Fibroblast of lung (primary cell): ENCODE data around the gene SEMA3D. TPM values are rescaled to one million over a fixed set of nuclear protein-coding genes. Genes with fewer than 3 reads are reported as not detected.

Experiments used
- DNase-seq, 2 donors: peaks; one replicate each; pipeline versions ENCODE4 v3.0.0 to v3.0.0-alpha.2; 2010; ENCODE audit warnings: low read depth in 2 of 2
- H2AFZ ChIP-seq: 2 replicates; pipeline ENCODE4 v1.5.1; 2012; ENCODE audit warnings: low read length, control low read depth, inconsistent platforms
- H3K27ac ChIP-seq: 2 replicates; pipeline ENCODE4 v1.5.1; 2011; ENCODE audit warnings: low read length, control low read depth; ENCODE audit not compliant: insufficient read depth
- H3K27me3 ChIP-seq: 2 replicates; pipeline ENCODE4 v1.5.1; 2011; ENCODE audit warnings: mild to moderate bottlenecking, low read length; ENCODE audit not compliant: control insufficient read depth, insufficient read depth
- H3K36me3 ChIP-seq: 2 replicates; pipeline ENCODE4 v1.5.1; 2011; ENCODE audit warnings: low read length; ENCODE audit not compliant: control insufficient read depth, insufficient read depth
- H3K4me1 ChIP-seq: 2 replicates; pipeline ENCODE4 v1.5.1; 2011; ENCODE audit warnings: low read length; ENCODE audit not compliant: control insufficient read depth, insufficient read depth; ENCODE audit errors: extremely low read depth
- H3K4me2 ChIP-seq: 2 replicates; pipeline ENCODE4 v1.5.1; 2011; ENCODE audit warnings: low read length, control low read depth; ENCODE audit not compliant: insufficient read depth; ENCODE audit errors: extremely low read depth
- H3K4me3 ChIP-seq, 4 experiments: fragments of 200-600 bp in 1 of 4; sonication (generic) in 1 of 4; replicated peaks in 1 of 4; 2 replicates each; pipeline ENCODE4 v1.5.1; 2011 to 2016; ENCODE audit warnings: low read length in 4 of 4, low read depth in 3 of 4, mild to moderate bottlenecking in 3 of 4, control low read depth in 2 of 4, inconsistent platforms in 1 of 4, mixed read lengths in 1 of 4; ENCODE audit not compliant: insufficient read depth in 1 of 4; ENCODE audit errors: control extremely low read depth in 1 of 4
- H3K79me2 ChIP-seq: 2 replicates; pipeline ENCODE4 v1.5.1; 2012; ENCODE audit warnings: mild to moderate bottlenecking, low read length, inconsistent platforms; ENCODE audit not compliant: control insufficient read depth, insufficient read depth
- H3K9ac ChIP-seq: 2 replicates; pipeline ENCODE4 v1.5.1; 2011; ENCODE audit warnings: mild to moderate bottlenecking, low read length, control low read depth; ENCODE audit not compliant: insufficient read depth
- H3K9me3 ChIP-seq: 2 replicates; pipeline ENCODE4 v1.5.1; 2012; ENCODE audit warnings: low read depth, low read length; ENCODE audit not compliant: control insufficient read depth, insufficient read depth
- H4K20me1 ChIP-seq: 2 replicates; pipeline ENCODE4 v1.5.1; 2011; ENCODE audit warnings: low read length; ENCODE audit not compliant: control insufficient read depth, insufficient read depth; ENCODE audit errors: extremely low read depth
- EZH2 ChIP-seq: IDR thresholded peaks from 2 replicates; pipeline ENCODE4 v1.5.1; 2012; ENCODE audit warnings: low read length, control low read depth, mild to moderate bottlenecking; ENCODE audit errors: missing control alignments
- polyA plus RNA-seq, 2 donors: library from polyadenylated mRNA; depleted of rRNA in 1 of 2; stranded (reverse) in 1 of 2; unstranded in 1 of 2; fragments of >200 nt; gene quantifications; 2 replicates each; pipeline ENCODE4 v1.2.1, GENCODE V29; 2011 to 2012; ENCODE audit warnings: missing spikeins in 1 of 2
- total RNA-seq: library from RNA; depleted of rRNA; stranded (reverse); fragments of >200 nt; gene quantifications from 2 replicates; pipeline ENCODE4 v1.2.1, GENCODE V29; 2014
- TF ChIP-seq, protein P1 (sequence below), 2 donors: IDR thresholded peaks in 1 of 2; conservative IDR thresholded peaks in 1 of 2; 1 replicate in 1 of 2; 2 replicates in 1 of 2; pipeline ENCODE4 v1.5.1; 2011 to 2012; ENCODE audit warnings: low read length in 2 of 2, control low read depth in 1 of 2, inconsistent platforms in 1 of 2, low read depth in 1 of 2, mild to moderate bottlenecking in 1 of 2

Gene SEMA3D
- total and polyA plus RNA-seq, 2 donors (not counting 1 experiment from before 2014, with no cell fraction given), result 4.1 to 4.6 TPM

DNA sequence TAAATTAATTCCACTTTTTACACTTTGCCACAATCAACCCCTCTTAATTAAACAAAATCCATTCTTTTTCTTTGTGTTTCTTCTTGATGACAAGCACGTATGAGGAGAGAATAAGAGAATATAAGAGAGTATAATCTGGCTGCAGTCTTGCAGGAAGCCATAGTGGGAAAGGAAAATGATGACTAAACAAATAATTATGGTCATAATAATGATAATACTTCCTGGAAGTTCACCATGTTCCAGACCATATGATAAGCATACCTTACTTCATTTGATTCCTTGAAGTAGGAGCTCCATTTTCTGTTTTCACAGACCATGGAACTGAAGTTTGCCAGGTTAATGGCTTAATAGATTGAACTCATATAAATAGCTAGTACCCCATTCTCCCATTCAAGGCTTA, 237.8 kb downstream of the SEMA3D start:
- no peaks in the 10 kb centered on the region for H3K4me1 ChIP-seq
- H3K9me3 ChIP-seq, result no peaks in the 10 kb centered on the region
- no peaks in the 10 kb centered on the region for H3K79me2 ChIP-seq
- peak; percentile 14 to 27 for DNase-seq
- TF ChIP-seq, protein P1, sequence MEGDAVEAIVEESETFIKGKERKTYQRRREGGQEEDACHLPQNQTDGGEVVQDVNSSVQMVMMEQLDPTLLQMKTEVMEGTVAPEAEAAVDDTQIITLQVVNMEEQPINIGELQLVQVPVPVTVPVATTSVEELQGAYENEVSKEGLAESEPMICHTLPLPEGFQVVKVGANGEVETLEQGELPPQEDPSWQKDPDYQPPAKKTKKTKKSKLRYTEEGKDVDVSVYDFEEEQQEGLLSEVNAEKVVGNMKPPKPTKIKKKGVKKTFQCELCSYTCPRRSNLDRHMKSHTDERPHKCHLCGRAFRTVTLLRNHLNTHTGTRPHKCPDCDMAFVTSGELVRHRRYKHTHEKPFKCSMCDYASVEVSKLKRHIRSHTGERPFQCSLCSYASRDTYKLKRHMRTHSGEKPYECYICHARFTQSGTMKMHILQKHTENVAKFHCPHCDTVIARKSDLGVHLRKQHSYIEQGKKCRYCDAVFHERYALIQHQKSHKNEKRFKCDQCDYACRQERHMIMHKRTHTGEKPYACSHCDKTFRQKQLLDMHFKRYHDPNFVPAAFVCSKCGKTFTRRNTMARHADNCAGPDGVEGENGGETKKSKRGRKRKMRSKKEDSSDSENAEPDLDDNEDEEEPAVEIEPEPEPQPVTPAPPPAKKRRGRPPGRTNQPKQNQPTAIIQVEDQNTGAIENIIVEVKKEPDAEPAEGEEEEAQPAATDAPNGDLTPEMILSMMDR (conservative IDR thresholded peaks at IDR 0.05 in 1 of 2, IDR thresholded peaks at IDR 0.05 in 1 of 2; ENCODE audit: low read depth in 1 of 2, low read length in 2 of 2), result no peak
- TF ChIP-seq EZH2, result no peak
- no peak overlapping the region for H3K27ac ChIP-seq
- peak overlapping the region; percentile 16 for H2AFZ ChIP-seq
- H3K36me3 ChIP-seq, result no peaks in the 10 kb centered on the region
- no peaks in the 10 kb centered on the region for H3K27me3 ChIP-seq
- H3K4me2 ChIP-seq, result no peak overlapping the region
- H4K20me1 ChIP-seq, result no peaks in the 10 kb centered on the region
- H3K4me3 ChIP-seq, result no peak overlapping the region
- no peak overlapping the region for H3K9ac ChIP-seq

DNA sequence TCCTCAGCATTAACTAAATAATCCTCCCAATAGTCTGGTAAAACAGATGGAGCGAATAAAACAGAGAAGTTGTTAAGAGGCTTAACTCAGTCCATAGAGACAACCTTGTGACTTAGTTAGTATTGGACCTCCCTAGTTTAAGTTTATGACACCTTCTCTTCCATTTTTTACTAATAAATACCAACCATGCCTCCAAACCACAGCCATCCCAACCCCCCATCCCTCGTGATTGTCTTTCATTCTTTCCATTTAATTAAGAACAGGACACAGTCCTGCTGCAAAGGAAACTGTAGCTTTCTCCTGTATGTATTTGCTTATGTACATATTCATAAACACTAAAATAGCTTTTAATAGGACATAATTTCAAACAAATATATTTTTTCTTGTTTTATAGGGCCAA, 238.2 kb downstream of the SEMA3D start:
- Histone ChIP-seq H3K4me1 (no peaks in the 10 kb centered on the region), H3K27me3 (no peaks in the 10 kb centered on the region), H2AFZ (no peak overlapping the region), H3K36me3 (no peaks in the 10 kb centered on the region), H3K9me3 (no peaks in the 10 kb centered on the region), H3K79me2 (no peaks in the 10 kb centered on the region), H3K4me2 (no peak overlapping the region), H3K27ac (no peak overlapping the region), H3K9ac (no peak overlapping the region), H4K20me1 (no peaks in the 10 kb centered on the region), H3K4me3 (no peak overlapping the region)
- DNase-seq, result peak in 1 of 2 donors; percentile 6
- TF ChIP-seq, protein P1 (conservative IDR thresholded peaks at IDR 0.05 in 1 of 2, IDR thresholded peaks at IDR 0.05 in 1 of 2; ENCODE audit: low read depth in 1 of 2, low read length in 2 of 2), result no peak
- no peak for TF ChIP-seq EZH2

DNA sequence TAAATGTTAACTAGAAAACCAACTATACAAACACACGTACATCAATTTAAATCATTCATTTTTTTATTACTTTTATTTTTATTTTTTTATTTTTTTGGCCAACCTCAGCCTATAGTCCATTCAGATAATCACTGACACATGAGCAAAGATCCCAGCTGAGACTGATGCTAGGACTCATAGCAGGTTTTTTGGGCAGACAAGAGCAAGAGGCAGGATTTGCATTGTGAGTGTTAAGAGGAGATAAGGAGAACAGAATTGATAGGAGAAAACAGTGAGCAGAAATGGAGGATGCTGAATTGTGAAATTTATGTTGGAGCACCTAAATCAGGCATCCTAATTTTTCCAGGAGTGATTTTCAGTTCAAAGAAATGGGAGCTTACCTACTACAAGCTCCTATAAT, 240.3 kb downstream of the SEMA3D start:
- Histone ChIP-seq H2AFZ (no peak overlapping the region), H3K4me3 (no peak overlapping the region), H4K20me1 (no peaks in the 10 kb centered on the region), H3K4me2 (no peak overlapping the region), H3K36me3 (no peaks in the 10 kb centered on the region), H3K79me2 (no peaks in the 10 kb centered on the region), H3K9ac (no peak overlapping the region), H3K27ac (no peak overlapping the region), H3K9me3 (no peaks in the 10 kb centered on the region), H3K27me3 (no peaks in the 10 kb centered on the region), H3K4me1 (no peaks in the 10 kb centered on the region)
- TF ChIP-seq EZH2, result no peak
- TF ChIP-seq, protein P1 (conservative IDR thresholded peaks at IDR 0.05 in 1 of 2, IDR thresholded peaks at IDR 0.05 in 1 of 2; ENCODE audit: low read depth in 1 of 2, low read length in 2 of 2), result no peak
- DNase-seq, result no peak
